SH-SY5Y (cell line): Measurements from ENCODE around the gene FNBP1L.

ENCODE experiments used
- GATA2 ChIP-seq: IDR thresholded peaks from 2 replicates; pipeline ENCODE4 v1.6.1; 2011; ENCODE audit warnings: mild to moderate bottlenecking, low read depth, low read length
- GATA3 ChIP-seq: IDR thresholded peaks from 2 replicates; pipeline ENCODE4 v1.6.1; 2011; ENCODE audit warnings: low read depth, mild to moderate bottlenecking, low read length, moderate library complexity

- TF ChIP-seq GATA2 (no peak), GATA3 (no peak)
These were observed 48.0 kb downstream of the FNBP1L start for GRCh38 chr1:93495911-93496310.
